Muscle of leg (tissue), 11 donors: ENCODE data around the gene PTPN21. TPM values are rescaled to one million over a fixed set of nuclear protein-coding genes. Genes with fewer than 3 reads are reported as not detected.
"Not testable (repeated sequence)": the region's sequence is repeated elsewhere in the genome, so short reads cannot be mapped to it uniquely, and the experiment has no call there.

ENCODE experiments used
- DNase-seq: peaks from one replicate; pipeline ENCODE4 v3.0.0; 2013
- H3K27ac ChIP-seq: one replicate; pipeline ENCODE4 v1.5.1; 2013; ENCODE audit warnings: mild to moderate bottlenecking, low read length, control low read depth
- H3K27me3 ChIP-seq: one replicate; pipeline ENCODE4 v1.6.1; 2013; ENCODE audit warnings: low read length; ENCODE audit not compliant: control insufficient read depth, insufficient read depth
- H3K36me3 ChIP-seq: one replicate; pipeline ENCODE4 v1.6.1; 2013; ENCODE audit warnings: low read length; ENCODE audit not compliant: control insufficient read depth, insufficient read depth
- H3K4me1 ChIP-seq: one replicate; pipeline ENCODE4 v1.6.1; 2013; ENCODE audit warnings: low read length; ENCODE audit not compliant: control insufficient read depth, insufficient read depth
- H3K4me3 ChIP-seq: one replicate; pipeline ENCODE4 v1.5.1; 2013; ENCODE audit warnings: low read length, control low read depth
- H3K9me3 ChIP-seq: replicated peaks from 2 replicates; pipeline ENCODE4 v1.6.1; 2013; ENCODE audit warnings: low read depth, low read length; ENCODE audit not compliant: control insufficient read depth
- WGBS: methylation state at CpG from one replicate; pipeline ENCODE4 v1.1.5; 2013; ENCODE audit warnings: missing lambda C conversion rate; ENCODE audit not compliant: insufficient coverage; 5-methylcytosine and 5-hydroxymethylcytosine counted together
- polyA plus RNA-seq, 8 donors: library from polyadenylated mRNA; unstranded; fragments of 120-200 nt; gene quantifications; one replicate each; pipeline versions ENCODE4 v1.2.1 to v1.2.3, GENCODE V29; 2013; ENCODE audit warnings: inconsistent platforms in 1 of 8, low replicate concordance in 1 of 8; ENCODE audit not compliant: insufficient read length in 8 of 8, insufficient read depth in 1 of 8
- total RNA-seq: library from RNA; stranded (reverse); fragments of 120-200 nt; gene quantifications from one replicate; pipeline ENCODE4 v1.2.4, GENCODE V29; 2013

PTPN21 gene
- total and polyA plus RNA-seq, 9 donors = 23.9 to 60.2 (median 46.4) TPM

GRCh38 chr14:88542857-88543795, 11.7 kb downstream of the PTPN21 start:
- Histone ChIP-seq H3K27me3 (no peaks in the 10 kb centered on the region), H3K4me1 (peaks cover 2% of the 10 kb centered on the region), H3K4me3 (no peak overlapping the region), H3K27ac (no peak overlapping the region), H3K9me3 (no peaks in the 10 kb centered on the region), H3K36me3 (peaks cover 25% of the 10 kb centered on the region)
- WGBS = no CpG with 5 or more reads among the region's 6 CpGs
- DNase-seq = no peak

DNA sequence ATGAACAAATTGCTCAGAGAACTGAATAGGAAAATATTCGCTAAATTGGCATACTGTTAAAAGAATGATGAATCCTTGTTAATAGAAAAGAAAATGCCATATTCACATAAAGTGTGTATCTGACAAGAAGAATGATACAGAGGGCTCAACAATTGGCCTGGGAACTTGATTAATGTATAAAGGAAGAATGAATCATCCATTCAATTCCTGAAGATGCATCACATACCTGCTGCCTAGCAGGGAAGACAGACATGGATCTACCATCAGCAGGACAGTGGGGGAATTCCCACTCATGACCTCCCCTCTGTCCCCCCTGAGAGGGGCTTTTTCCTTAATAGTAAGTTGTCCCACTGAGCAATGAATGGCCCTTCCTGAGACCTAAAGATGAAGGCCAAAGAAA, 13.5 kb downstream of the PTPN21 start:
- Histone ChIP-seq H3K36me3 (peaks cover 16% of the 10 kb centered on the region), H3K27ac (no peak overlapping the region), H3K9me3 (no peaks in the 10 kb centered on the region), H3K27me3 (no peaks in the 10 kb centered on the region), H3K4me1 (no peaks in the 10 kb centered on the region), H3K4me3 (no peak overlapping the region)
- no CpG with 5 or more reads among the region's 1 CpG for WGBS
- no peak for DNase-seq

DNA sequence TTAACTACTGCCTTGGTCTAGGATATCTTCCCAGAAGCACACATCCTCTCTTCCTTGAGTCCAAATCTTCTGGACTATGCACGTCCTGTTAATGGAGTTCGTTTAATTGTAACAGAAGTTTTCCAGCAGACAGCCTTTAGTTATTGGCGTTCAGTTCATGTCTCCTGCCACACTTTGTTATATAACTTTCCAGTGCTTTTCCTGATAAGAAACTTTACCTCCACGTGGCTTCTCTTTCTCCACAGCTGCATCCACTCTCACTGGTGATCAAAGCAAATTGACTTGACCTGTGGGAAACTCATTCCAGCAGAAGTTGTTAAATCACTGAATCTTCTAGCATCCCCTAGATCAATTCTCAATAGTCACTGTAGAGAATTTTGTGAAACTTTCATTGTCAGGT, 19.0 kb downstream of the PTPN21 start:
- Histone ChIP-seq H3K27ac (no peak overlapping the region), H3K36me3 (peaks cover 17% of the 10 kb centered on the region), H3K4me3 (no peak overlapping the region), H3K4me1 (no peaks in the 10 kb centered on the region), H3K27me3 (no peaks in the 10 kb centered on the region), H3K9me3 (no peaks in the 10 kb centered on the region)
- no peak for DNase-seq
- 38% methylated on average over 1 of the region's 4 CpGs for WGBS

- Histone ChIP-seq H3K36me3 (peaks cover 17% of the 10 kb centered on the region), H3K27ac (no peak overlapping the region), H3K27me3 (no peaks in the 10 kb centered on the region), H3K4me3 (no peak overlapping the region), H3K9me3 (peaks cover 2% of the 10 kb centered on the region), H3K4me1 (no peaks in the 10 kb centered on the region)
- peak; percentile 29 for DNase-seq
- WGBS = 86% methylated on average over 1 of the region's 4 CpGs
Measured at GRCh38 chr14:88535149-88535548, 19.7 kb downstream of the PTPN21 start.

DNA sequence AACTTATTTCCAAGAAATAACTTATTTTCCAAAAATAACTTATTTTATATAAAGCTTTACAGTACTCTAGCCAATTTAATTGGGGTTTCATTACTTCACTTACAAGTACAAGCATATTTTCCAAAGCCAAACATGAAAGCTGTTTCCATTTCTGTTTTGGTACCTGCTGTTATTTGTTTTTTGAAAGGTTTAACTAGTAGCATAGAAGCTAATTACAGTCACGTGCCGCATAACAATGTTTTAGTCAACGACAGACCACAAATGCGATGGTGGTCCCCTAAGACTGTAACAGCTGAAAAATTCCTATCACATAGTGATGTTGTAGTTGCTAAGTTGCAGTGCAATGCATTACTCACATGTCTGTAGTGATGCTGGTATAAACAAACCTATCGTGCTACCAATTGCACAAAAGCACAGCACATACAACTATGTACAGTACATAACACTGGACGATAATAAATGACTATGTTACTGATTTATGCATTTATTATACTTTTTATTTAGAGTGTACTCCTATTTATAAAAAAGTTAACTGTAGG, 21.7 kb downstream of the PTPN21 start:
- Histone ChIP-seq H3K27ac (no peak overlapping the region), H3K4me1 (no peaks in the 10 kb centered on the region), H3K27me3 (no peaks in the 10 kb centered on the region), H3K9me3 (peaks cover 12% of the 10 kb centered on the region), H3K4me3 (no peak overlapping the region), H3K36me3 (peaks cover 14% of the 10 kb centered on the region)
- DNase-seq = no peak
- WGBS = no CpG with 5 or more reads among the region's 6 CpGs

- not testable (repeated sequence) for H3K27me3 ChIP-seq, H3K4me1 ChIP-seq, H3K27ac ChIP-seq, H3K4me3 ChIP-seq, H3K36me3 ChIP-seq, DNase-seq
- peaks cover 12% of the 10 kb centered on the region for H3K9me3 ChIP-seq
- WGBS = no CpG with 5 or more reads among the region's 1 CpG
Measured at GRCh38 chr14:88529889-88530288, 24.9 kb downstream of the PTPN21 start.

DNA sequence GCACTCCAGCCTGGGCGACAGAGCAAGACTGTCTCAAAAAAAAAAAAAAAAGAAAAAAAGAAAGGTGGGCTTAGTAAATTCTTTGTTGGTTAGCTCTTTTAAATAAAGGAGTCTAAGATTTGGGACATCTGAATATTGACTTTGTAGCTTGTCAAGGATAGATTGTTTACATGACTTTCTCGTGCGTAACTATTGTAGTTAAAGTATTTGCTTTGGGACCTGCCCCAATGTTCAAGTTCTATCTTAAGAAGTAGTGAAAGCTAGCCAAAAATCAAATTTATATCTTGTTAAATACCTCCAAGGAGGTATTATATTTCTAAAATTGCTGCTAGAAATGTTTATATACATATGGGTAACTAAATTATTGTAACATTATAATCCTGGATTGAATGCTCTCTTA, 32.4 kb downstream of the PTPN21 start:
- Histone ChIP-seq H3K27ac (no peak overlapping the region), H3K4me3 (no peak overlapping the region), H3K27me3 (no peaks in the 10 kb centered on the region), H3K36me3 (peaks cover 3% of the 10 kb centered on the region), H3K4me1 (no peaks in the 10 kb centered on the region), H3K9me3 (peaks cover 2% of the 10 kb centered on the region)
- DNase-seq = no peak
- WGBS = no CpG with 5 or more reads among the region's 3 CpGs

DNA sequence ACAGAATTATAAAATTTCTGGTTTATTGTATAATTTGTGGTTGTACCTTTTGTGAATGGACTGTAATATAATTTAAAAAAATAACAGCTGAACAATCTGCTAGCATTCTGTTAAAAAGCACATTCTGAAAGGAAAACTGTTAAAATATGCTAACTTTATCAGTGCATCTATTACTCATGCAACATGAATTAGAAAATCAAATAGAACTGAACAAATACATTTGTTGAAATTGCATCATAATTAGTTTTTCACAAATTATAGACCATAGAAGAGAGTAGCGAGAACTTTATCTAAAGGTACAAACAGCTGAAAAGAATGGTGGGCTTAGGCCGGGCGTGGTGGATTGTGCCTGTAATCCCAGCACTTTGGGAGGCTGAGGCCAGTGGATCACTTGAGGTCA, 33.0 kb downstream of the PTPN21 start:
- Histone ChIP-seq H3K27ac (no peak overlapping the region), H3K9me3 (peaks cover 2% of the 10 kb centered on the region), H3K4me3 (no peak overlapping the region), H3K36me3 (peaks cover 3% of the 10 kb centered on the region), H3K27me3 (no peaks in the 10 kb centered on the region), H3K4me1 (no peaks in the 10 kb centered on the region)
- no peak for DNase-seq
- no CpG with 5 or more reads among the region's 3 CpGs for WGBS

GRCh38 chr14:88519907-88520306, 34.9 kb downstream of the PTPN21 start:
- no peak for DNase-seq
- H3K4me1 ChIP-seq = no peaks in the 10 kb centered on the region
- WGBS = 100% methylated on average over 2 of the region's 2 CpGs
- H3K27ac ChIP-seq = no peak overlapping the region
- peaks cover 2% of the 10 kb centered on the region for H3K9me3 ChIP-seq
- peaks cover 2% of the 10 kb centered on the region for H3K36me3 ChIP-seq
- no peaks in the 10 kb centered on the region for H3K27me3 ChIP-seq
- H3K4me3 ChIP-seq = no peak overlapping the region

- H3K27me3 ChIP-seq = no peaks in the 10 kb centered on the region
- no peak overlapping the region for H3K4me3 ChIP-seq
- no peak for DNase-seq
- no peaks in the 10 kb centered on the region for H3K9me3 ChIP-seq
- WGBS = no CpG with 5 or more reads among the region's 5 CpGs
- H3K27ac ChIP-seq = no peak overlapping the region
- no peaks in the 10 kb centered on the region for H3K4me1 ChIP-seq
- H3K36me3 ChIP-seq = peaks cover under 1% of the 10 kb centered on the region
Measured at GRCh38 chr14:88518592-88519512, 36.0 kb downstream of the PTPN21 start.
